ENCODE results near the gene S100Z.
"Not testable (repeated sequence)": the region's sequence is repeated elsewhere in the genome, so short reads cannot be mapped to it uniquely, and the experiment has no call there.

Gene S100Z

DNA sequence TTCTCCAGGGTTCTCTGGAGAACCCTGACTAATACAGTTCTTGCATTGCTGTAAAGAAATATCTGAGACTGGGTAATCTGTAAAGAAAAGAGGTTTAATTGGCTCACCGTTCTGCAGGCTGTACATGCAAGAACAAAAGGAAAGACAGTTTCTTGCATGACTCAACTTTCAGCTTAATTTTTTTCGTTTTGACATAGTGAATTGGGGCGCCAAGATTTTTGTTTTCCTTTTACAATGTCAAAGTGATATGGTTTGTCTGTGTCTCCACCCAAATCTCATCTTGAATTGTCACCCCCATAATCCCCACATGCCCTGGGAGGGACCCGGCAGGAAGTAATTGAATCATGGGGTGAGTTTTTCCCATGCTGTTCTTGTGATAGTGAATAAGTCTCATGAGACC is 91.2 kb downstream of the S100Z start:
- Histone ChIP-seq H3K9me3 (ENCODE audit: control insufficient read depth in 1 of 2, low read length in 2 of 2) (no peaks in the 10 kb centered on the region), H3K27me3 (ENCODE audit: low read depth, low read length) (no peaks in the 10 kb centered on the region), H3K4me3 (ENCODE audit: low read depth in 1 of 2, low read length in 2 of 2) (no peak overlapping the region), H3K36me3 (ENCODE audit: control insufficient read depth in 1 of 2, insufficient read depth in 2 of 2, low read length in 2 of 2) (no peaks in the 10 kb centered on the region), H3K4me1 (ENCODE audit: control insufficient read depth in 1 of 2, insufficient read depth in 2 of 2, low read length in 2 of 2) (no peaks in the 10 kb centered on the region), H3K27ac (ENCODE audit: low read length) (no peak overlapping the region)

DNA sequence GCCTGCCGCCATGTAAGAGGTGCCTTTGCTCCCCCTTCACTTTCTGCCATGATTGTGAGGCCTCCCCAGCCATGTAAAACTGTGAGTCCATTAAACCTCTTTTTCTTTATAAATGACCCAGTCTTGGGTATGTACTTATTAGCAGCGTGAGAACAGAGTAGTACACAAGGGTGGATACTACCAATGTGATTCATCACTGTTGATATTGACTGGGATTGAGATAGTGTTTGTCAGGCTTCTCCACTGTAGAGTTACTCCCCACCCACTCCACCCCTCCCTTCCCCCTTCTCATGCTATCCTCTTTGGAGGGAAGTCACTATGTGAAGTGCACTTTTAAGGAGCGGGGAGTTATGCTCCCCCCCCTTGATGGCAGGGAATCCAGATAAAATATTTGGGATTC is 91.6 kb downstream of the S100Z start:
- Histone ChIP-seq H3K4me3 (ENCODE audit: low read depth in 1 of 2, low read length in 2 of 2) (no peak overlapping the region), H3K9me3 (ENCODE audit: control insufficient read depth in 1 of 2, low read length in 2 of 2) (no peaks in the 10 kb centered on the region), H3K27me3 (ENCODE audit: low read depth, low read length) (no peaks in the 10 kb centered on the region), H3K4me1 (ENCODE audit: control insufficient read depth in 1 of 2, insufficient read depth in 2 of 2, low read length in 2 of 2) (no peaks in the 10 kb centered on the region), H3K27ac (ENCODE audit: low read length) (no peak overlapping the region), H3K36me3 (ENCODE audit: control insufficient read depth in 1 of 2, insufficient read depth in 2 of 2, low read length in 2 of 2) (no peaks in the 10 kb centered on the region)

DNA sequence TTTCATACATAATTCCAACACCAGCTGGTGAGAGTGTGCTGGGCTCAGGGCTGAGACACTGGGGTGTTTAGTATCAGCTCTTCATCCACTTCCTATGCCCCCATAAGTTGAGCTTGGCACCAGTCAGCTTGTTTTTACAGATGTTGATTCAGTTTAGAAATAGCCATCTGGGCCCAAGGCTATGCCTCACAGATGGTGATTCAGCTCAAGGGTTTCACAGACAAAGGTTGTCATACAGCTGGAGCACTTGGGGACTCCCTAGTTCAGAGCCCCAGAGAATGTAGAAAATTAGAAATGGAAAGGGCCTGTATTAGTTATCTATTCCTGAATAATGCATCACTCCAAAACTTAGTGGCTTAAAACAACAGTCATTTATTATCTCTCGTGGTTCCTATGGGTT is 92.8 kb downstream of the S100Z start:
- Histone ChIP-seq H3K27me3 (ENCODE audit: low read depth, low read length) (no peaks in the 10 kb centered on the region), H3K9me3 (ENCODE audit: control insufficient read depth in 1 of 2, low read length in 2 of 2) (no peaks in the 10 kb centered on the region), H3K4me1 (ENCODE audit: control insufficient read depth in 1 of 2, insufficient read depth in 2 of 2, low read length in 2 of 2) (no peaks in the 10 kb centered on the region), H3K36me3 (ENCODE audit: control insufficient read depth in 1 of 2, insufficient read depth in 2 of 2, low read length in 2 of 2) (no peaks in the 10 kb centered on the region), H3K27ac (ENCODE audit: low read length) (no peak overlapping the region), H3K4me3 (ENCODE audit: low read depth in 1 of 2, low read length in 2 of 2) (no peak overlapping the region)

DNA sequence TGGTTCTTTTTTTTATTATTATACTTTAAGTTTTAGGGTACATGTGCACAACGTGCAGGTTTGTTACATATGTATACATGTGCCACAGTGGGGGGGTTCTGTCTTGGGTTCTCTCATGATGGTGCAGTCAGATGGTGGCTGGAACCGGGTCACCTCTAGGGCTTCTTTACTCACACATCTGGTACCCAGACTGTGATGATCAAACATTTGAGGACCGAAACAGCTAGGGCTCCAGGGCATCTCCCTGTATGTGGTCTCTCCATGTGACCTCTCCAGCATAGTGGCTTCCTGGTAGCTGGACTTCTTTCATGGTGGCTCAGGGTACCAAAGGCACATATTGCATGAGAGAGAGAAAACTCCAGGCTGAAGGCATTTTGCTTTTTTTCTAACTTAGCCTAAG is 93.2 kb downstream of the S100Z start:
- H3K27me3 ChIP-seq (ENCODE audit: low read depth, low read length): no peaks in the 10 kb centered on the region
- no peaks in the 10 kb centered on the region for H3K36me3 ChIP-seq (ENCODE audit: control insufficient read depth in 1 of 2, insufficient read depth in 2 of 2, low read length in 2 of 2)
- H3K27ac ChIP-seq (ENCODE audit: low read length): no peak overlapping the region
- H3K4me1 ChIP-seq (ENCODE audit: control insufficient read depth in 1 of 2, insufficient read depth in 2 of 2, low read length in 2 of 2): no peaks in the 10 kb centered on the region
- no peaks in the 10 kb centered on the region for H3K9me3 ChIP-seq (ENCODE audit: control insufficient read depth in 1 of 2, low read length in 2 of 2)
- no peak overlapping the region for H3K4me3 ChIP-seq (ENCODE audit: low read depth in 1 of 2, low read length in 2 of 2)

DNA sequence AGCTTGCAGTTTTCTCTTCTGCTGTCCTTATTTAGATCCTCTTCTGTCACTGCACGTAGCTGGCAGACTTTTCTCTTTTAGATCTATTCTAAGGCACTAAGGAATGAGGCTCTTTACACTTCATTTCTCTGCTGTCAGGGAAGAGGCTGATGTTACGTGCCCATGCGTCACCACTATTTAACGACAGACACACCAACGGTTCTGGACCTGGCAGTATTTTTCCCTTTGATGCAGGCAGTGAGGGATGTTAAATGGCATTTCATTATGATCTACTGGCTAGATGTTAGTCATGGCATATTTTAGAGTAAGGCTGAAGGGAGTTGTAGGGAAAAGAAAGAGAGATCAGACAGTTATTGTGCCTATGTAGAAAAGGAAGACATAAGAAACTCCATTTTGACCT is 94.8 kb downstream of the S100Z start:
- no peaks in the 10 kb centered on the region for H3K36me3 ChIP-seq (ENCODE audit: control insufficient read depth in 1 of 2, insufficient read depth in 2 of 2, low read length in 2 of 2)
- no peaks in the 10 kb centered on the region for H3K9me3 ChIP-seq (ENCODE audit: control insufficient read depth in 1 of 2, low read length in 2 of 2)
- no peaks in the 10 kb centered on the region for H3K27me3 ChIP-seq (ENCODE audit: low read depth, low read length)
- no peaks in the 10 kb centered on the region for H3K4me1 ChIP-seq (ENCODE audit: control insufficient read depth in 1 of 2, insufficient read depth in 2 of 2, low read length in 2 of 2)
- no peak overlapping the region for H3K27ac ChIP-seq (ENCODE audit: low read length)
- no peak overlapping the region for H3K4me3 ChIP-seq (ENCODE audit: low read depth in 1 of 2, low read length in 2 of 2)

DNA sequence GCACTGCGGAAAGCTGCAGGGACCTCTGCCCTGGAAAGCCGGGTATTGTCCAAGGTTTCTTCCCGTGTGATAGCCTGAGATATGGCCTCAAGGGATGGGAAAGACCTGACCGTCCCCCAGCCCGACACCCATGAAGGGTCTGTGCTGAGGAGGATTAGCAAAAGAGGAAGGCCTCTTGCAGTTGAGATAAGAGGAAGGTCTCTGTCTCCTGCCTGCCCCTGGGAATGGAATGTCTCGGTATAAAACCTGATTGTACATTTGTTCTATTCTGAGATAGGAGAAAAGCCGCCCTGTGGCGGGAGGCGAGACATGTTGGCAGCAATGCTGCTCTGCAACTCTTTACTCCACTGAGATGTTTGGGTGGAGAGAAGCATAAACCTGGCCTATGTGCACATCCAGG is 95.4 kb downstream of the S100Z start:
- not testable (repeated sequence) for H3K4me1 ChIP-seq (ENCODE audit: control insufficient read depth in 1 of 2, insufficient read depth in 2 of 2, low read length in 2 of 2); H3K4me3 ChIP-seq (ENCODE audit: low read depth in 1 of 2, low read length in 2 of 2); H3K27ac ChIP-seq (ENCODE audit: low read length); H3K9me3 ChIP-seq (ENCODE audit: control insufficient read depth in 1 of 2, low read length in 2 of 2); H3K36me3 ChIP-seq (ENCODE audit: control insufficient read depth in 1 of 2, insufficient read depth in 2 of 2, low read length in 2 of 2); H3K27me3 ChIP-seq (ENCODE audit: low read depth, low read length)

DNA sequence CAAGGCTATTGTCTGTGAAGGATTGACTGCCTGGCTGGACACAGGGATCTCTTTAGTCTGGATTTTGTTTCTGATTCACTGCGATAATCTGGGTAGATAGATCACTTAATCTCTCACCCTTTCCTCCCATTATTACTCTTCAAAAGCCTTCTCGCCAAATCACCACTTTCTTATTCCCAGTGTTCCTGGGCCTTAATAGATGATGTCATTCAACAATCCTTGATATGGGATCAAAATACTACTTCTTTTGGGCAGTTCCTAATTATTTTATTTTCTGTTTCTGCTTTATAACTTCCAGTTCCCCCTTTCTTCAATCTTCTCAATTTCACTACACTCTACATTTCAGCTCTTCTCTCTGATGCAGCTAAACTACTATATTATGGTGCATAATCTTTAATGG is 96.3 kb downstream of the S100Z start:
- H3K4me3 ChIP-seq (ENCODE audit: low read depth in 1 of 2, low read length in 2 of 2): no peak overlapping the region
- no peaks in the 10 kb centered on the region for H3K27me3 ChIP-seq (ENCODE audit: low read depth, low read length)
- no peaks in the 10 kb centered on the region for H3K4me1 ChIP-seq (ENCODE audit: control insufficient read depth in 1 of 2, insufficient read depth in 2 of 2, low read length in 2 of 2)
- H3K9me3 ChIP-seq (ENCODE audit: control insufficient read depth in 1 of 2, low read length in 2 of 2): no peaks in the 10 kb centered on the region
- H3K27ac ChIP-seq (ENCODE audit: low read length): no peak overlapping the region
- no peaks in the 10 kb centered on the region for H3K36me3 ChIP-seq (ENCODE audit: control insufficient read depth in 1 of 2, insufficient read depth in 2 of 2, low read length in 2 of 2)

DNA sequence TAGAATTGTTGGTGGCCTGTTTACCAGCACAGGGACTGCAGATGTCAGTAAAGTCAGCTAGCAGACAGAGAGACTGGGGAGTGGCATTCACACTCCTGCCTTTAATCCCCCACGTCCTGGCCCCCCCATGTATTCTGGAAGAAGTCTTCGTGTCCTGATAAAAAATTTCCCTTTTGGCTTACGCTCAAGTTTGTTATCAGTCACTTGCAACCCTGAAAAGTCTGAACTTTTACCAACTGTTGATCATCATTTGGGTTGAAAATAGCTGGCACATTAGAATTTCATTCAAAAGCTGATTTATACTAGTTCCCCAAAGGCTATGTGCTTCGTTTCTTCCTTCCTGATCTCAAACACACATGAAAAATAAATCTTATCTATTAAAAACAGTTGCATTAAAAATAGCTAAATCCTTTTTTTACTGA is 97.3 kb downstream of the S100Z start:
- Histone ChIP-seq H3K27ac (ENCODE audit: low read length) (no peak overlapping the region), H3K27me3 (ENCODE audit: low read depth, low read length) (no peaks in the 10 kb centered on the region), H3K9me3 (ENCODE audit: control insufficient read depth in 1 of 2, low read length in 2 of 2) (no peaks in the 10 kb centered on the region), H3K4me3 (ENCODE audit: low read depth in 1 of 2, low read length in 2 of 2) (no peak overlapping the region), H3K36me3 (ENCODE audit: control insufficient read depth in 1 of 2, insufficient read depth in 2 of 2, low read length in 2 of 2) (no peaks in the 10 kb centered on the region), H3K4me1 (ENCODE audit: control insufficient read depth in 1 of 2, insufficient read depth in 2 of 2, low read length in 2 of 2) (no peaks in the 10 kb centered on the region)

DNA sequence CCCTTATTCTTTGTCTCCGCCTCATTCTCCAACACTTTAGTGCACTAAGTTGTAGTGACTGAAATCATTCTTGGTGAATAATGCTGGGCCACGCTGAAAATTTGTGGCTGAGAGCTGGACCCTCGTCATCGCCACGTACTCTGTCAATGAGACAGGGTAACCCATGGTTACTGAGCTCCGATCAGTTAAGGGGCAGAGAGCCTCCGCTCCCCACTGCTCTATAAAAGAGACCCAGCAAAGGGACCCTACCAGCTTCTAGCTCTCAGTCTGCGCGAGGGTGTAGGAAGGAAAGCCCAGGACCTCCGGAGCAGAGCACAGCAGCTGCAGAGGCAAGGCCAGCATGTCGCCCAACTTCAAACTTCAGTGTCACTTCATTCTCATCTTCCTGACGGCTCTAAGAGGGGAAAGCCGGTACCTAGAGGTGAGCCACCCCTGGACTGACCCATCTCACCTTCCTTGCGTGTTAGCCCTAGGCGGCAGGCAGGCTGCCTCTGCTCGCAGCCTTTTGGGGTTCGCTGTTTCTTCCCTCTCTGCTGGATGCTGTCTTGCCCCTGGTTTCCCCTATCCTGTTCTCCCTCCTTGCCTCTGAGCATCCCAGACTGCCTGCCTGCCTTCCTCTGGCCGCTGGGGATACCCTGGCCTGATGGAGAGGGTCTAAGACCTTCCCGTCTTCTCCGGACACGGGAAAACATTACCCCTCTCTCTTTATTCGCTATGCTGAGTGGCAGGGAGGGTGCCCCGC is 103.2 kb downstream of the S100Z start, which contains the start of gene CRHBP:
Gene CRHBP (plus strand): TSS at position 251 of the 742 bp plus-strand sequence. CDS start 90 bp downstream, at position 341.
- Histone ChIP-seq H3K27me3 (ENCODE audit: low read depth, low read length) (peaks cover 23% of the 10 kb centered on the region), H3K4me1 (ENCODE audit: control insufficient read depth in 1 of 2, insufficient read depth in 2 of 2, low read length in 2 of 2) (peaks cover 0 to 14% of the 10 kb centered on the region in 2 donors), H3K9me3 (ENCODE audit: control insufficient read depth in 1 of 2, low read length in 2 of 2) (no peaks in the 10 kb centered on the region), H3K36me3 (ENCODE audit: control insufficient read depth in 1 of 2, insufficient read depth in 2 of 2, low read length in 2 of 2) (no peaks in the 10 kb centered on the region), H3K27ac (ENCODE audit: low read length) (no peak within 1 kb of the TSS), H3K4me3 (ENCODE audit: low read depth in 1 of 2, low read length in 2 of 2) (peak within 1 kb of the TSS in 1 of 2 donors; percentile 57)

DNA sequence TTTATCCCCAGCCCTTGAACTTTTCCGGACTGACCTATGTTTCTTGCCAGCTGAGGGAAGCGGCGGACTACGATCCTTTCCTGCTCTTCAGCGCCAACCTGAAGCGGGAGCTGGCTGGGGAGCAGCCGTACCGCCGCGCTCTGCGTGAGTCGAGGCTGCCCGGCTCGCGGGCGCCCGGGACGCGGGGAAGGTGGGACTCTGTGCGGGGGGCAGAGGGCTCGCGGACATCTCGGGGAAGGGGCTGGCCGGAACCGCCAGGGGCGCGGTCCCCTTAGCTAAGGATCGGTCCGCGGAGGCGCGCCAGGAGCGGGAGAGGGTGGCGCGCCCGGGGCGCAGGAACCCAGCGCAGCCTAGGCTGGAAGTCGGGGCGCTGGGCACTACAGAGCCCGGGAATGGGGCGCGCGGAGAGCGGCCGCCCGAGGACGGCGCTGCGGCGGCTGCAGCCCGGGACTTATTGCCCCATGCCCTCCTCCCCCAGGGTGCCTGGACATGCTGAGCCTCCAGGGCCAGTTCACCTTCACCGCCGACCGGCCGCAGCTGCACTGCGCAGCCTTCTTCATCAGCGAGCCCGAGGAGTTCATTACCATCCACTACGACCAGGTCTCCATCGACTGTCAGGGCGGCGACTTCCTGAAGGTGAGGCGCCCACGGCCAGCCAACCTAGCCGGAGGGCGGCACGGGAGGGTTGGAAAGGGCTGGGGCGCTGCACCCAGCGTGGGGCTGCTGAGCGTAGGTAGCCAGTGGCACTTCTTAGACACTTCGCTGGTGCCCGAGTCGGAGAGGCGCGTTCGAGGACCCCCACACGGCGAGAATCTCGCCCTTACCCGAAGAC is 104.0 kb downstream of the S100Z start:
- Histone ChIP-seq H3K4me3 (ENCODE audit: low read depth in 1 of 2, low read length in 2 of 2) (peak overlapping the region in 1 of 2 donors; percentile 57), H3K9me3 (ENCODE audit: control insufficient read depth in 1 of 2, low read length in 2 of 2) (no peaks in the 10 kb centered on the region), H3K27ac (ENCODE audit: low read length) (no peak overlapping the region), H3K27me3 (ENCODE audit: low read depth, low read length) (peaks cover 23% of the 10 kb centered on the region), H3K4me1 (ENCODE audit: control insufficient read depth in 1 of 2, insufficient read depth in 2 of 2, low read length in 2 of 2) (peaks cover 0 to 14% of the 10 kb centered on the region in 2 donors), H3K36me3 (ENCODE audit: control insufficient read depth in 1 of 2, insufficient read depth in 2 of 2, low read length in 2 of 2) (no peaks in the 10 kb centered on the region)

DNA sequence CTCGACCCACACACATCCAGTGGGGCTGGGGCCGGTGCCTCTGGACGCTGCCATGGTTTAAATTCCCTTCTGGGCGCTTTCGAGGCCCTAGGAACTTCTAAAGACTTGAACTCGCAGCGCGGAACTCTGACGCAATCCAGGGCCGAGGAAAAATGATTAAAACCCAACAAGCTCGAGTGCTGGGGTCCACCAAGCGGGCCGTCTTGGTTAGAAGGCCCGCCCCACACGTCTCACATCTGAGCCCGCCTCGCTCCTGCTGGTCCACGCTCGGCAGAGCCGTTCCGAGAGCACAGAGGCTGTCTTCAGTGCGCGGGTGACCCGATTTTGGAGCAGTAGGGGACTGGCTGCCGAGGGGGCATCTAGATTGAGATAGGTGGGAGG is 104.6 kb downstream of the S100Z start:
- peaks cover 23% of the 10 kb centered on the region for H3K27me3 ChIP-seq (ENCODE audit: low read depth, low read length)
- H3K9me3 ChIP-seq (ENCODE audit: control insufficient read depth in 1 of 2, low read length in 2 of 2): no peaks in the 10 kb centered on the region
- peak overlapping the region in 1 of 2 donors; percentile 57 for H3K4me3 ChIP-seq (ENCODE audit: low read depth in 1 of 2, low read length in 2 of 2)
- peaks cover 0 to 14% of the 10 kb centered on the region in 2 donors for H3K4me1 ChIP-seq (ENCODE audit: control insufficient read depth in 1 of 2, insufficient read depth in 2 of 2, low read length in 2 of 2)
- no peak overlapping the region for H3K27ac ChIP-seq (ENCODE audit: low read length)
- H3K36me3 ChIP-seq (ENCODE audit: control insufficient read depth in 1 of 2, insufficient read depth in 2 of 2, low read length in 2 of 2): no peaks in the 10 kb centered on the region

Measured in muscle layer of duodenum (tissue), 2 donors.